Measurements from ENCODE around the gene MTHFD1.

- TF ChIP-seq POLR2AphosphoS5 (IDR thresholded peaks at IDR 0.05; ENCODE audit: insufficient read depth, low read depth, low read length) (no peak), CTCF (IDR thresholded peaks at IDR 0.05; ENCODE audit: extremely low read depth in 1 of 2, insufficient read depth in 1 of 2, low read depth in 1 of 2, low read length in 2 of 2) (no peak)
These were observed 54.3 kb downstream of the MTHFD1 start for GRCh38 chr14:64442300-64442988.

Measured in endothelial cell of umbilical vein (primary cell).